ENCODE results near the gene NMNAT2. TPM values are rescaled to one million over a fixed set of nuclear protein-coding genes. Genes with fewer than 3 reads are reported as not detected.
A peak's percentile ranks its signal among the peaks of the same experiment; 100 is the strongest.

Gene NMNAT2
- total and polyA plus RNA-seq, 4 donors, result 0.10 to 1.1 (median 0.94) TPM

DNA sequence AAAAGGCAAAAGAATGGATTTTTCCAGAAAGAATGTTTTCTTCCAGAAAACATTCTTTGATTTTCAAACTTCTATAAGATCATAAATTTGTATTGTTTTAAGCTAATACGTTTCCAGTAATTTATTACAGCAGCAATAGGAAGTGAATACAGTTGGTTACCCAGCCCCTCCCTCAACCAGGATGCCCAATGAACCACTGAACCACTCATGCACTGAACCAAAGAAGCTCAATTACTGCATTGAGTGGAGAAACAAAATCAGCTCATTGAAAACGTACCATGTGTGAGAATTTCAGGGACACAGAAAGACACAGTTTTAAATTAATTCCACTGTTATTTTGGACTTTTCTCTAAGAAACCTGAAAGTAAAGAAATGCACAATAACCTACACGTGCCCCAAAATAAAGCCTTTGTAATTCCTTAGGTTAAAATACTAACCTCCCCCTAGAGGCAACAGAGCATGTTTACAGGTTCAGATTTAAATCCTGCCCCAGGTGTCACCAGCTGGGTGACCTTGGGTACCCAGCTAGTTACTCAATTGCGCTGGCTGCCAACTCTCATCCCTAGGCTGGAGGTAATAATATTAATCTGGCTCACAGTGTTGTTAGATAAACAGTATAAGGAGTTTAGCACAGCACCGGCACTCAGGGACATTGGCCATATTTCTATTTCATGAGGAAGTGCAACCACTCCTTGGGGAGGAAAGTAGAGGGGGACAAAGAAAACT, 111.7 kb downstream of the NMNAT2 start:
- Histone ChIP-seq H3K27me3 (ENCODE audit: control insufficient read depth in 3 of 3, insufficient read depth in 3 of 3, low read length in 2 of 3) (no peaks in the 10 kb centered on the region), H3K27ac (ENCODE audit: low read depth in 1 of 2, low read length in 1 of 2) (no peak overlapping the region), H3K4me3 (no peak overlapping the region), H3K9ac (ENCODE audit: insufficient read depth in 1 of 2, low read length in 2 of 2) (no peak overlapping the region), H3K9me3 (ENCODE audit: control insufficient read depth in 4 of 4, insufficient read depth in 3 of 4, low read length in 3 of 4) (no peaks in the 10 kb centered on the region), H3K4me1 (ENCODE audit: control insufficient read depth in 5 of 5, insufficient read depth in 5 of 5, low read length in 5 of 5) (peaks cover 0 to 25% (median 2%) of the 10 kb centered on the region in 5 donors), H3K36me3 (ENCODE audit: control insufficient read depth in 4 of 4, insufficient read depth in 4 of 4, low read length in 4 of 4) (no peaks in the 10 kb centered on the region)
- 49 to 54% methylated on average over 5 of the region's 5 CpGs for WGBS, 2 donors
- ATAC-seq (ENCODE audit: insufficient read depth, low FRiP score) (no peak), DNase-seq (no peak)
- TF ChIP-seq, protein P1, sequence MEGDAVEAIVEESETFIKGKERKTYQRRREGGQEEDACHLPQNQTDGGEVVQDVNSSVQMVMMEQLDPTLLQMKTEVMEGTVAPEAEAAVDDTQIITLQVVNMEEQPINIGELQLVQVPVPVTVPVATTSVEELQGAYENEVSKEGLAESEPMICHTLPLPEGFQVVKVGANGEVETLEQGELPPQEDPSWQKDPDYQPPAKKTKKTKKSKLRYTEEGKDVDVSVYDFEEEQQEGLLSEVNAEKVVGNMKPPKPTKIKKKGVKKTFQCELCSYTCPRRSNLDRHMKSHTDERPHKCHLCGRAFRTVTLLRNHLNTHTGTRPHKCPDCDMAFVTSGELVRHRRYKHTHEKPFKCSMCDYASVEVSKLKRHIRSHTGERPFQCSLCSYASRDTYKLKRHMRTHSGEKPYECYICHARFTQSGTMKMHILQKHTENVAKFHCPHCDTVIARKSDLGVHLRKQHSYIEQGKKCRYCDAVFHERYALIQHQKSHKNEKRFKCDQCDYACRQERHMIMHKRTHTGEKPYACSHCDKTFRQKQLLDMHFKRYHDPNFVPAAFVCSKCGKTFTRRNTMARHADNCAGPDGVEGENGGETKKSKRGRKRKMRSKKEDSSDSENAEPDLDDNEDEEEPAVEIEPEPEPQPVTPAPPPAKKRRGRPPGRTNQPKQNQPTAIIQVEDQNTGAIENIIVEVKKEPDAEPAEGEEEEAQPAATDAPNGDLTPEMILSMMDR (IDR thresholded peaks at IDR 0.05; ENCODE audit: control extremely low read depth, extremely low read depth), result no peak

DNA sequence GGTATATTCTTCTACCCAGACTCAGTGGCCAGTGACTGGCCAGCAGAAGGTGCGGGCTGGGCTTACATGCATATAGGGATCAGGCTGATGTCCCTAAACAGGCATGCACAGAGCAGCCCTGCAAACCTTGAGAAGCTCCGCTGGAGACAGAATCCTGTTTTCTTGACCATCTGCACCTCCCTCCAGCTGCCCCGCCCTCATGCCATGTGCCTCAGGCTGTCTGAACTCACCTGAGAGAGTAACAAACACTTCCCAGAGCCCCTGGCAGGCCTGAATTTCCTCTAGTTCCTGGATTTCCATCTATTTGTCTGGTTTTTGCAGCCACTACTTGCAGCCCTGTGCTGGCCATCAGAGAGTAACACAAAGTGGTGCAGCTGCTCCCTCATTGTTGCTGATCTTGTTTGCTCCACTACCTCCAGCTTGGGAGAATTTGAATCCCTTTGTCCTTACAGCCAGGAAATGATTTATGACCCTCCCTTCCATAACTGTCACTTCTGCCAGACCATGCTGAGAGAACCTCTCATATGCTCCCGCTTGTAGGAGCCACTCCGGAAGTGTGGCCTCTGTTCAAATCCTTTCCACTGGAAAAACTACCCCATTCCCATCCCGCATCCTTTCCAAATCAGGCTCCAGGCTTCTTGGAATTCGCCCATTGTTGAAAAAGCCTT, 113.6 kb downstream of the NMNAT2 start:
- WGBS, 2 donors, result 81 to 85% methylated on average over 7 of the region's 7 CpGs
- DNase-seq, result no peak
- Histone ChIP-seq H3K4me3 (no peak overlapping the region), H3K9ac (ENCODE audit: insufficient read depth in 1 of 2, low read length in 2 of 2) (no peak overlapping the region), H3K27ac (ENCODE audit: low read depth in 1 of 2, low read length in 1 of 2) (peak overlapping the region in 1 of 2 donors; percentile 26), H3K9me3 (ENCODE audit: control insufficient read depth in 4 of 4, insufficient read depth in 3 of 4, low read length in 3 of 4) (no peaks in the 10 kb centered on the region), H3K36me3 (ENCODE audit: control insufficient read depth in 4 of 4, insufficient read depth in 4 of 4, low read length in 4 of 4) (no peaks in the 10 kb centered on the region), H3K27me3 (ENCODE audit: control insufficient read depth in 3 of 3, insufficient read depth in 3 of 3, low read length in 2 of 3) (no peaks in the 10 kb centered on the region), H3K4me1 (ENCODE audit: control insufficient read depth in 5 of 5, insufficient read depth in 5 of 5, low read length in 5 of 5) (peaks cover 0 to 25% (median 2%) of the 10 kb centered on the region in 5 donors)
- ATAC-seq (ENCODE audit: insufficient read depth, low FRiP score), result no peak
- TF ChIP-seq, protein P1 (IDR thresholded peaks at IDR 0.05; ENCODE audit: control extremely low read depth, extremely low read depth), result no peak

DNA sequence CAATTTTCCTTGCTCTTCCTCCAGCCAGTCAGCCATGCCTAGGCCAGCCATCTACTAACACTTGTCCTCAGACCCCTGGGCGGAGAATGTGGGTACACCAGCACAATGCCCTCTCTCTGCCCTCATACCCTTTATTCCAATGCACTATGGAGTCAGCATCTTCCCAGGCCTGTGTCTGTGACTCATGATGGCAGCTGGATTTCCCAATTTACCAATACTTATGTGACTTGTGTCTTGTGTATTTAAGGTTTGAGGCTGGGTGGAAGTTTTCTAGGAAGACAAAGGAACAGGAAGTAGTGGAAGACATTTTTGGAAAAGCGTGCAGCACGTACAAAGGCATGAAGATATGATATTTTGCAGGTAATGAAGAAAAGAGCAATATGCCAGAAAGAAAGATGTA, 114.3 kb downstream of the NMNAT2 start:
- Histone ChIP-seq H3K27ac (ENCODE audit: low read depth in 1 of 2, low read length in 1 of 2) (no peak overlapping the region), H3K4me1 (ENCODE audit: control insufficient read depth in 5 of 5, insufficient read depth in 5 of 5, low read length in 5 of 5) (peaks cover 0 to 25% (median 2%) of the 10 kb centered on the region in 5 donors), H3K36me3 (ENCODE audit: control insufficient read depth in 4 of 4, insufficient read depth in 4 of 4, low read length in 4 of 4) (no peaks in the 10 kb centered on the region), H3K9me3 (ENCODE audit: control insufficient read depth in 4 of 4, insufficient read depth in 3 of 4, low read length in 3 of 4) (no peaks in the 10 kb centered on the region), H3K9ac (ENCODE audit: insufficient read depth in 1 of 2, low read length in 2 of 2) (no peak overlapping the region), H3K4me3 (no peak overlapping the region), H3K27me3 (ENCODE audit: control insufficient read depth in 3 of 3, insufficient read depth in 3 of 3, low read length in 2 of 3) (no peaks in the 10 kb centered on the region)
- ATAC-seq (ENCODE audit: insufficient read depth, low FRiP score), result no peak
- no peak for DNase-seq
- TF ChIP-seq, protein P1 (IDR thresholded peaks at IDR 0.05; ENCODE audit: control extremely low read depth, extremely low read depth), result no peak
- WGBS, 2 donors, result 91 to 93% methylated on average over 3 of the region's 3 CpGs

Data from lung (tissue), 12 donors.